Measurements from ENCODE around the gene DGUOK. TPM values are rescaled to one million over a fixed set of nuclear protein-coding genes. Genes with fewer than 3 reads are reported as not detected.

The DGUOK gene
- total RNA-seq, 1 experiment from 2014 or later: 78.5 TPM

GRCh38 chr2:73979021-73979420 lies 52.3 kb downstream of the DGUOK start:
- peaks cover 31% of the 10 kb centered on the region for H3K4me1 ChIP-seq (ENCODE audit: control insufficient read depth, insufficient read depth, low read length)

GRCh38 chr2:73979686-73980085 lies 53.0 kb downstream of the DGUOK start:
- in situ Hi-C loops (cut with HindIII; ENCODE audit: low pct_unique_long_range_greater_than_20kb, low sequenced_read_pairs): no loop called here
- no TSS peak for BruUV-seq (replicated peaks)
- POLR2A ChIA-PET: no interaction called here

More at GRCh38 chr2:73979021-73979420, 52.3 kb downstream of the DGUOK start:
- ATAC-seq (no peak), DNase-seq (ENCODE audit: low read depth, low spot score) (no peak)
- intact Hi-C loops (cut with micrococcal nuclease; ENCODE audit: unreplicated experiment): no loop called here
- in situ Hi-C loops (cut with HindIII; ENCODE audit: low pct_unique_long_range_greater_than_20kb, low sequenced_read_pairs): no loop called here
- Histone ChIP-seq H3K9me3 (ENCODE audit: control insufficient read depth, insufficient read depth, low read depth, low read length) (no peaks in the 10 kb centered on the region), H3K27me3 (ENCODE audit: control insufficient read depth, insufficient read depth, low read length) (no peaks in the 10 kb centered on the region), H3K4me3 (ENCODE audit: low read depth in 2 of 2, low read length in 2 of 2) (no peak overlapping the region), H3K36me3 (ENCODE audit: control insufficient read depth, insufficient read depth, low read length) (no peaks in the 10 kb centered on the region; the same call in 1 of the 2 replicates), H3K27ac (ENCODE audit: low read length) (no peak overlapping the region)
- no TSS peak for BruUV-seq (replicated peaks)
- CTCF ChIA-PET: no interaction called here
- no peak for TF ChIP-seq CTCF (IDR thresholded peaks at IDR 0.05)
- no peak for TF ChIP-seq POLR2AphosphoS5 (IDR thresholded peaks at IDR 0.05; ENCODE audit: low read depth, low read length)
- TF ChIP-seq SIN3A (IDR thresholded peaks at IDR 0.05; ENCODE audit: borderline replicate concordance, insufficient read depth, low read depth, low read length): no peak
- TF ChIP-seq REST (IDR thresholded peaks at IDR 0.05; ENCODE audit: insufficient read depth in 1 of 2, low read depth in 2 of 2, low read length in 1 of 2): no peak
- no peak for TF ChIP-seq TCF7L2 (IDR thresholded peaks at IDR 0.05; ENCODE audit: low read depth, low read length)
- POLR2A ChIA-PET: no interaction called here

More at GRCh38 chr2:73979686-73980085, 53.0 kb downstream of the DGUOK start:
- Histone ChIP-seq H3K36me3 (ENCODE audit: control insufficient read depth, insufficient read depth, low read length) (no peaks in the 10 kb centered on the region; the same call in 1 of the 2 replicates), H3K27ac (ENCODE audit: low read length) (no peak overlapping the region), H3K9me3 (ENCODE audit: control insufficient read depth, insufficient read depth, low read depth, low read length) (no peaks in the 10 kb centered on the region), H3K4me1 (ENCODE audit: control insufficient read depth, insufficient read depth, low read length) (peaks cover 34% of the 10 kb centered on the region), H3K27me3 (ENCODE audit: control insufficient read depth, insufficient read depth, low read length) (no peaks in the 10 kb centered on the region), H3K4me3 (ENCODE audit: low read depth in 2 of 2, low read length in 2 of 2) (no peak overlapping the region)
- intact Hi-C loops (cut with micrococcal nuclease; ENCODE audit: unreplicated experiment): no loop called here
- CTCF ChIA-PET: no interaction called here
- no peak for TF ChIP-seq POLR2AphosphoS5 (IDR thresholded peaks at IDR 0.05; ENCODE audit: low read depth, low read length)
- no peak for TF ChIP-seq CTCF (IDR thresholded peaks at IDR 0.05)
- no peak for TF ChIP-seq REST (IDR thresholded peaks at IDR 0.05; ENCODE audit: insufficient read depth in 1 of 2, low read depth in 2 of 2, low read length in 1 of 2)
- TF ChIP-seq TCF7L2 (IDR thresholded peaks at IDR 0.05; ENCODE audit: low read depth, low read length): no peak
- TF ChIP-seq SIN3A (IDR thresholded peaks at IDR 0.05; ENCODE audit: borderline replicate concordance, insufficient read depth, low read depth, low read length): no peak
- DNase-seq (ENCODE audit: low read depth, low spot score) (no peak), ATAC-seq (no peak)
